K562 (cell line): ENCODE measurements around the gene TBC1D25. TPM values are rescaled to one million over a fixed set of nuclear protein-coding genes. Genes with fewer than 3 reads are reported as not detected.

Experiments used
- DNMT1 ChIP-seq: fragments of 450-650 bp; IDR thresholded peaks from 2 replicates; pipeline ENCODE4 v1.6.1; 2016; ENCODE audit warnings: antibody characterized with exemption, mild to moderate bottlenecking
- KAT7 ChIP-seq: sonication (generic); formaldehyde crosslinking; IDR thresholded peaks from 2 replicates; pipeline ENCODE4 v1.8.0; 2022; ENCODE audit warnings: missing genetic modification reagents, mild to moderate bottlenecking, borderline replicate concordance
- PCBP2 ChIP-seq: fragments of 200-400 bp; formaldehyde crosslinking; IDR thresholded peaks from 2 replicates; pipeline ENCODE4 v1.6.1; 2018; ENCODE audit warnings: low read length, low read depth, mild to moderate bottlenecking, moderate library complexity; ENCODE audit not compliant: poor library complexity, severe bottlenecking
- SNIP1 ChIP-seq: fragments of 450-650 bp; IDR thresholded peaks from 2 replicates; pipeline ENCODE4 v1.7.1; 2017; ENCODE audit warnings: low read depth, mild to moderate bottlenecking
- SOX6 ChIP-seq: fragments of 450-650 bp; IDR thresholded peaks from 2 replicates; pipeline ENCODE4 v1.6.1; 2014; ENCODE audit warnings: mild to moderate bottlenecking
- TARDBP ChIP-seq: fragments of 450-650 bp; IDR thresholded peaks from 2 replicates; pipeline ENCODE4 v1.6.1; 2016
- ZBTB7A ChIP-seq: IDR thresholded peaks from 2 replicates; pipeline ENCODE4 v1.6.1; 2011; ENCODE audit warnings: low read depth, mild to moderate bottlenecking, low read length, moderate library complexity, borderline replicate concordance; ENCODE audit not compliant: control insufficient read depth
- ZC3H11A ChIP-seq: IDR thresholded peaks from 2 replicates; pipeline ENCODE4 v1.6.1; 2012; ENCODE audit warnings: low read depth, low read length, improper control_type of control experiment
- ZNF175 ChIP-seq: fragments of 200-800 bp; sonication (Bioruptor generic); IDR thresholded peaks from 2 replicates; pipeline ENCODE4 v1.6.1; 2016; ENCODE audit warnings: low read depth, mild to moderate bottlenecking, missing genetic modification characterization, missing compliant biosample characterization
- ZNF436 ChIP-seq: fragments of 250-450, 450-650 bp; sonication (Bioruptor Pico); formaldehyde crosslinking; IDR thresholded peaks from 2 replicates; pipeline ENCODE4 v1.7.0; 2020; ENCODE audit warnings: mild to moderate bottlenecking
- ZNF830 ChIP-seq: fragments of 250-450 bp; sonication (Bioruptor Pico); IDR thresholded peaks from 2 replicates; pipeline ENCODE4 v1.5.0; 2021; ENCODE audit warnings: mild to moderate bottlenecking
- polyA plus RNA-seq, 8 experiments: library from polyadenylated mRNA; depleted of rRNA in 4 of 8; stranded (reverse) in 5 of 8; unstranded in 3 of 8; fragments of >200 nt; fragmentation: Nextera tagmentation in 2 of 8; fragmentation: Illumina TruSeq in 1 of 8; extraction: Ambion mirVana in 2 of 8; extraction: Trizol in 1 of 8; gene quantifications; 2 replicates each; pipeline versions ENCODE4 v1.2.1 to v1.2.3, GENCODE V29; 2011 to 2014; ENCODE audit warnings: inconsistent platforms in 1 of 8, missing spikeins in 1 of 8
- total RNA-seq, 7 experiments: library from RNA; depleted of rRNA in 6 of 7; stranded (reverse); fragments of >200 nt in 6 of 7; fragmentation: Illumina TruSeq in 2 of 7; extraction: Trizol in 2 of 7; gene quantifications; 2 replicates each; pipeline versions ENCODE4 v1.2.1 to v1.2.3, GENCODE V29; 2011 to 2021; ENCODE audit warnings: low replicate concordance in 1 of 7
- TF ChIP-seq, protein P1 (sequence below): fragments of 450-650 bp; IDR thresholded peaks from one replicate; pipeline ENCODE4 v1.6.1; 2018; ENCODE audit warnings: mild to moderate bottlenecking, moderate library complexity; ENCODE audit not compliant: partially characterized antibody
- TF ChIP-seq, protein P2 (sequence below): fragments of 450-650 bp; IDR thresholded peaks from 2 replicates; pipeline ENCODE4 v1.7.1; 2018; ENCODE audit warnings: mild to moderate bottlenecking, low read depth; ENCODE audit not compliant: partially characterized antibody
- TF ChIP-seq, protein P3 (sequence below): sonication (generic); formaldehyde crosslinking; IDR thresholded peaks from 2 replicates; pipeline ENCODE4 v1.8.1; 2023; ENCODE audit warnings: missing genetic modification reagents, mild to moderate bottlenecking, borderline replicate concordance
- TF ChIP-seq, protein P4 (sequence below): fragments of 150-350 bp; conservative IDR thresholded peaks from 2 replicates; pipeline ENCODE4 v1.6.1; 2014; ENCODE audit warnings: low read length

Gene TBC1D25
- total and polyA plus RNA-seq, 9 of the 15 experiments (the other 6 are each of a cell fraction or from before 2014, with no cell fraction given): 0.62 to 10.6 (median 3.9) TPM

DNA sequence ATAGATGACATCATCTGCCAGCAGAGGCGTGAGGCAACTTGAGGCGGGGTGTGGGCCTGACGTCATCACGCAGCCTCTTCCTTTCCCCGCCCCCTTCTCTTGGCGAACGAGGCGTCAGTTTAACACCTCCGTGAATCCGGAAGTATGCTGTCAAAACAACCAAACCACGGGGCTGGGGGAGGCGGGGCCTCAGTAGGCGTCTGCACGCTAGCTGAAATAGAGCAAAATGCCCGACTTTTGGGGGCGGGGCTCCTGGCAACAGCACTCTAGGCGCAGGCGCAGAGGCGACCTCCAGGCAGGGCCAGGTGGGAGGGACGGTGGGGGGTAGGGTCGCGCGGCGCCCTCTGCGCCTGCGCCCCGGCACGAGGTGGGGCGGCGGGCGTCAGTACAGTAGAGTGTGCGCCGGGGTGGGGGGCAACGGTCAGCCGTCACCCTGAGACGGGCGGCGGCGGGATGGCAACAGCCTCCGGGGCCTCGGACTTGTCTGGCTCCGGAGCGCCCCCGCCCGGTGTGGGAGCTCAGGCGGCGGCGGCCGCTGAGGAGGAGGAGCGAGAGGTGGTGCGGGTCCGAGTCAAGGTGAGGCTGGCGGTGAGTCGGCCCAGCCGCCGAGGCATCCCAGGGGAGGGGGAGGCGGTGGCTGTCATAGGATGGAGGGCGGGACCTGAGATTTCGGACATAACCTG lies at the start of gene TBC1D25 (continued):
- TF ChIP-seq ZNF830 (CRISPR knock-in tag): no peak
- TF ChIP-seq SOX6: 0 out of 2 replicates have a peak, but pooled peaks have one; percentile 8
- TF ChIP-seq SNIP1: no peak
- no peak for TF ChIP-seq DNMT1
- TF ChIP-seq, protein P1, sequence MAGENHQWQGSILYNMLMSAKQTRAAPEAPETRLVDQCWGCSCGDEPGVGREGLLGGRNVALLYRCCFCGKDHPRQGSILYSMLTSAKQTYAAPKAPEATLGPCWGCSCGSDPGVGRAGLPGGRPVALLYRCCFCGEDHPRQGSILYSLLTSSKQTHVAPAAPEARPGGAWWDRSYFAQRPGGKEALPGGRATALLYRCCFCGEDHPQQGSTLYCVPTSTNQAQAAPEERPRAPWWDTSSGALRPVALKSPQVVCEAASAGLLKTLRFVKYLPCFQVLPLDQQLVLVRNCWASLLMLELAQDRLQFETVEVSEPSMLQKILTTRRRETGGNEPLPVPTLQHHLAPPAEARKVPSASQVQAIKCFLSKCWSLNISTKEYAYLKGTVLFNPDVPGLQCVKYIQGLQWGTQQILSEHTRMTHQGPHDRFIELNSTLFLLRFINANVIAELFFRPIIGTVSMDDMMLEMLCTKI: no peak
- TF ChIP-seq ZNF175: peak; percentile 38
- TF ChIP-seq ZNF436 (CRISPR knock-in tag): no peak
- TF ChIP-seq, protein P2, sequence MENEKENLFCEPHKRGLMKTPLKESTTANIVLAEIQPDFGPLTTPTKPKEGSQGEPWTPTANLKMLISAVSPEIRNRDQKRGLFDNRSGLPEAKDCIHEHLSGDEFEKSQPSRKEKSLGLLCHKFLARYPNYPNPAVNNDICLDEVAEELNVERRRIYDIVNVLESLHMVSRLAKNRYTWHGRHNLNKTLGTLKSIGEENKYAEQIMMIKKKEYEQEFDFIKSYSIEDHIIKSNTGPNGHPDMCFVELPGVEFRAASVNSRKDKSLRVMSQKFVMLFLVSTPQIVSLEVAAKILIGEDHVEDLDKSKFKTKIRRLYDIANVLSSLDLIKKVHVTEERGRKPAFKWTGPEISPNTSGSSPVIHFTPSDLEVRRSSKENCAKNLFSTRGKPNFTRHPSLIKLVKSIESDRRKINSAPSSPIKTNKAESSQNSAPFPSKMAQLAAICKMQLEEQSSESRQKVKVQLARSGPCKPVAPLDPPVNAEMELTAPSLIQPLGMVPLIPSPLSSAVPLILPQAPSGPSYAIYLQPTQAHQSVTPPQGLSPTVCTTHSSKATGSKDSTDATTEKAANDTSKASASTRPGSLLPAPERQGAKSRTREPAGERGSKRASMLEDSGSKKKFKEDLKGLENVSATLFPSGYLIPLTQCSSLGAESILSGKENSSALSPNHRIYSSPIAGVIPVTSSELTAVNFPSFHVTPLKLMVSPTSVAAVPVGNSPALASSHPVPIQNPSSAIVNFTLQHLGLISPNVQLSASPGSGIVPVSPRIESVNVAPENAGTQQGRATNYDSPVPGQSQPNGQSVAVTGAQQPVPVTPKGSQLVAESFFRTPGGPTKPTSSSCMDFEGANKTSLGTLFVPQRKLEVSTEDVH: peak; percentile 37
- no peak for TF ChIP-seq ZC3H11A
- TF ChIP-seq PCBP2: no peak
- TF ChIP-seq, protein P3, sequence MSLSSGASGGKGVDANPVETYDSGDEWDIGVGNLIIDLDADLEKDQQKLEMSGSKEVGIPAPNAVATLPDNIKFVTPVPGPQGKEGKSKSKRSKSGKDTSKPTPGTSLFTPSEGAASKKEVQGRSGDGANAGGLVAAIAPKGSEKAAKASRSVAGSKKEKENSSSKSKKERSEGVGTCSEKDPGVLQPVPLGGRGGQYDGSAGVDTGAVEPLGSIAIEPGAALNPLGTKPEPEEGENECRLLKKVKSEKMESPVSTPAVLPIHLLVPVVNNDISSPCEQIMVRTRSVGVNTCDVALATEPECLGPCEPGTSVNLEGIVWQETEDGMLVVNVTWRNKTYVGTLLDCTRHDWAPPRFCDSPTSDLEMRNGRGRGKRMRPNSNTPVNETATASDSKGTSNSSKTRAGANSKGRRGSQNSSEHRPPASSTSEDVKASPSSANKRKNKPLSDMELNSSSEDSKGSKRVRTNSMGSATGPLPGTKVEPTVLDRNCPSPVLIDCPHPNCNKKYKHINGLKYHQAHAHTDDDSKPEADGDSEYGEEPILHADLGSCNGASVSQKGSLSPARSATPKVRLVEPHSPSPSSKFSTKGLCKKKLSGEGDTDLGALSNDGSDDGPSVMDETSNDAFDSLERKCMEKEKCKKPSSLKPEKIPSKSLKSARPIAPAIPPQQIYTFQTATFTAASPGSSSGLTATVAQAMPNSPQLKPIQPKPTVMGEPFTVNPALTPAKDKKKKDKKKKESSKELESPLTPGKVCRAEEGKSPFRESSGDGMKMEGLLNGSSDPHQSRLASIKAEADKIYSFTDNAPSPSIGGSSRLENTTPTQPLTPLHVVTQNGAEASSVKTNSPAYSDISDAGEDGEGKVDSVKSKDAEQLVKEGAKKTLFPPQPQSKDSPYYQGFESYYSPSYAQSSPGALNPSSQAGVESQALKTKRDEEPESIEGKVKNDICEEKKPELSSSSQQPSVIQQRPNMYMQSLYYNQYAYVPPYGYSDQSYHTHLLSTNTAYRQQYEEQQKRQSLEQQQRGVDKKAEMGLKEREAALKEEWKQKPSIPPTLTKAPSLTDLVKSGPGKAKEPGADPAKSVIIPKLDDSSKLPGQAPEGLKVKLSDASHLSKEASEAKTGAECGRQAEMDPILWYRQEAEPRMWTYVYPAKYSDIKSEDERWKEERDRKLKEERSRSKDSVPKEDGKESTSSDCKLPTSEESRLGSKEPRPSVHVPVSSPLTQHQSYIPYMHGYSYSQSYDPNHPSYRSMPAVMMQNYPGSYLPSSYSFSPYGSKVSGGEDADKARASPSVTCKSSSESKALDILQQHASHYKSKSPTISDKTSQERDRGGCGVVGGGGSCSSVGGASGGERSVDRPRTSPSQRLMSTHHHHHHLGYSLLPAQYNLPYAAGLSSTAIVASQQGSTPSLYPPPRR (CRISPR knock-in tag): no peak
- no peak for TF ChIP-seq KAT7
- TF ChIP-seq, protein P4, sequence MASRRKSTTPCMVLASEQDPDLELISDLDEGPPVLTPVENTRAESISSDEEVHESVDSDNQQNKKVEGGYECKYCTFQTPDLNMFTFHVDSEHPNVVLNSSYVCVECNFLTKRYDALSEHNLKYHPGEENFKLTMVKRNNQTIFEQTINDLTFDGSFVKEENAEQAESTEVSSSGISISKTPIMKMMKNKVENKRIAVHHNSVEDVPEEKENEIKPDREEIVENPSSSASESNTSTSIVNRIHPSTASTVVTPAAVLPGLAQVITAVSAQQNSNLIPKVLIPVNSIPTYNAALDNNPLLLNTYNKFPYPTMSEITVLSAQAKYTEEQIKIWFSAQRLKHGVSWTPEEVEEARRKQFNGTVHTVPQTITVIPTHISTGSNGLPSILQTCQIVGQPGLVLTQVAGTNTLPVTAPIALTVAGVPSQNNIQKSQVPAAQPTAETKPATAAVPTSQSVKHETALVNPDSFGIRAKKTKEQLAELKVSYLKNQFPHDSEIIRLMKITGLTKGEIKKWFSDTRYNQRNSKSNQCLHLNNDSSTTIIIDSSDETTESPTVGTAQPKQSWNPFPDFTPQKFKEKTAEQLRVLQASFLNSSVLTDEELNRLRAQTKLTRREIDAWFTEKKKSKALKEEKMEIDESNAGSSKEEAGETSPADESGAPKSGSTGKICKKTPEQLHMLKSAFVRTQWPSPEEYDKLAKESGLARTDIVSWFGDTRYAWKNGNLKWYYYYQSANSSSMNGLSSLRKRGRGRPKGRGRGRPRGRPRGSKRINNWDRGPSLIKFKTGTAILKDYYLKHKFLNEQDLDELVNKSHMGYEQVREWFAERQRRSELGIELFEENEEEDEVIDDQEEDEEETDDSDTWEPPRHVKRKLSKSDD: no peak
- peak; percentile 78; the same call in 1 of the 2 replicates for TF ChIP-seq TARDBP
- no peak for TF ChIP-seq ZBTB7A
